Posterior vena cava (tissue), 2 donors: ENCODE data around the gene SLC8A3. TPM values are rescaled to one million over a fixed set of nuclear protein-coding genes. Genes with fewer than 3 reads are reported as not detected.
"Not testable (repeated sequence)": the region's sequence is repeated elsewhere in the genome, so short reads cannot be mapped to it uniquely, and the experiment has no call there.

Experiments
- DNase-seq: peaks from one replicate; pipeline ENCODE4 v3.0.0-alpha.2; 2020; ENCODE audit warnings: low spot score
- intact Hi-C, 2 donors: fragments of 100-400 bp; cut with DNase I; formaldehyde crosslinking; loops; one replicate each; pipeline versions ENCODE4 v1.14.1 to v1.14.2; 2022 to 2023
- long read RNA-seq, 2 donors: library from polyadenylated mRNA; unstranded; transcript quantifications; one replicate each; pipeline ENCODE4 v2.0.0, GENCODE V29; 2020 to 2021
- total RNA-seq, 2 donors: library from RNA; stranded (reverse); fragmentation: NEBNext Ultra II Directional; extraction: Animal tissue kit (Norgen Biotek cat#: 25700); gene quantifications; one replicate each; pipeline ENCODE4 v1.2.1, GENCODE V29; 2021
- donor health status: DM: yes; HTN: yes; CAD: no.
- donor health status: DM: yes; HTN: yes; CAD: no.

SLC8A3 gene, protein sequence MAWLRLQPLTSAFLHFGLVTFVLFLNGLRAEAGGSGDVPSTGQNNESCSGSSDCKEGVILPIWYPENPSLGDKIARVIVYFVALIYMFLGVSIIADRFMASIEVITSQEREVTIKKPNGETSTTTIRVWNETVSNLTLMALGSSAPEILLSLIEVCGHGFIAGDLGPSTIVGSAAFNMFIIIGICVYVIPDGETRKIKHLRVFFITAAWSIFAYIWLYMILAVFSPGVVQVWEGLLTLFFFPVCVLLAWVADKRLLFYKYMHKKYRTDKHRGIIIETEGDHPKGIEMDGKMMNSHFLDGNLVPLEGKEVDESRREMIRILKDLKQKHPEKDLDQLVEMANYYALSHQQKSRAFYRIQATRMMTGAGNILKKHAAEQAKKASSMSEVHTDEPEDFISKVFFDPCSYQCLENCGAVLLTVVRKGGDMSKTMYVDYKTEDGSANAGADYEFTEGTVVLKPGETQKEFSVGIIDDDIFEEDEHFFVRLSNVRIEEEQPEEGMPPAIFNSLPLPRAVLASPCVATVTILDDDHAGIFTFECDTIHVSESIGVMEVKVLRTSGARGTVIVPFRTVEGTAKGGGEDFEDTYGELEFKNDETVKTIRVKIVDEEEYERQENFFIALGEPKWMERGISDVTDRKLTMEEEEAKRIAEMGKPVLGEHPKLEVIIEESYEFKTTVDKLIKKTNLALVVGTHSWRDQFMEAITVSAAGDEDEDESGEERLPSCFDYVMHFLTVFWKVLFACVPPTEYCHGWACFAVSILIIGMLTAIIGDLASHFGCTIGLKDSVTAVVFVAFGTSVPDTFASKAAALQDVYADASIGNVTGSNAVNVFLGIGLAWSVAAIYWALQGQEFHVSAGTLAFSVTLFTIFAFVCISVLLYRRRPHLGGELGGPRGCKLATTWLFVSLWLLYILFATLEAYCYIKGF
- total RNA-seq, result under 1 TPM; 0.10 to 0.46 TPM
- long read RNA-seq, donor 1, result 0 reads
- long read RNA-seq, donor 2, result 0 reads

DNA sequence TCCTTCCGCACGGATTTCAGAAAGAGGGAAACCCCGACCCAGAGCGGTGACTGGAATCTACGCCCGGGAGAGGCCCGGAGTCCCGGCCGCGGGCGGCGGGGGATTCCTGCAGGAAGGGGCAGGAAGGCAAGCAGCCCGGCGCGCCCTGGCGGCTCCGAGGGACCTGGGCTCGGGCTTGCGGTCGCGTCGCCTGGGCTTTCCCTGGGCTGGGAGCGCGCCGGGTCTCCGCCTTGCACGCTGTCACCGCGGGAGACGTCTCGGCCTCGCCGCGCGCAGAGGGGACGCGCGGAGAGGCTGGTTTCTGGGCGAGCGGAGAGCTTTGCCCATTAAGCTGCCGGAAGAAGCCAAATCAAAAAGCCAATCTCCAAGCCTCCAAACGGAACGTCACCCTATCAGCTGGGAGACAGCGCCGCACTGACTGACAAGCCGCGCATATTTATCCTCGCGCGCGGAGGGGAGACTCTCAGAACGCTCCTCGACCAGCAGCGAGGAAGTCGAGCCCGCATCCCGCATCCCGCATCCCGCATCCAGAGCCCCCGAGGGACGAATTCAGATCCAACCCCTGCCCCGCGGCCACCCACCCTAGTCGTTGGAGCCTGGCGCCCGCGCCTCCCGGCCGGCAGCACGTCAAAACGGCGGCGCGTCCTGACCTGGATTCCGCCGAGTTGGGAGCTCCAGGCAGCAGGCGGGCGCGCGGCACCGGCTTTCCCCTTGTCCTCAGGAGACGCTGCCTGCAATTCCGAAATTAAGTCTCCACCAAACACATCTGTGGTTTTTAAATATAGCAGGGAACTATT, at the start of gene SLC8A3:
TSS of gene SLC8A3 (minus strand) at position 293 of the 797 bp plus-strand sequence. CDS start 20,529 bp downstream, outside the sequence.
- intact Hi-C loops, result no loop called here
- DNase-seq, result peak; percentile 82

DNA sequence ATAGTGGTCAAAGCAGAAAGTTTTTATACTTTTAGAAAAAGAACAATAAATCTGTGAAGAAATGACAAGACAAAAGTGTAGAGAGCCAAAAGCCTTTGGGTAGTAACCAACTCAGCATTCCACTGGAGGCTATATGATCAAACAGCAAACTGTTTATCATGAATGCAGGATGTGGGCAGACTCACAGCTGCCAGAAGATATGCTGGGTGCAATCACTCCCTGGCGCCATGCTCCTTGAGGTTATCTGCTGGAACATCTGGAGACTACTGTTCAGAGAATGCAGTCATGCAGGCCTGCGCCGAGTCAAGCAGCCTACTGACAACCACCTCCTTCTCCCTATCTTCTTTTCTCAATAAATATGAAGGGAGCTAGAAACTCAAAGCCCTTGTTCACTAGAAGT, 49.0 kb upstream of the SLC8A3 start:
- intact Hi-C loops, result no loop called here
- no peak for DNase-seq

DNA sequence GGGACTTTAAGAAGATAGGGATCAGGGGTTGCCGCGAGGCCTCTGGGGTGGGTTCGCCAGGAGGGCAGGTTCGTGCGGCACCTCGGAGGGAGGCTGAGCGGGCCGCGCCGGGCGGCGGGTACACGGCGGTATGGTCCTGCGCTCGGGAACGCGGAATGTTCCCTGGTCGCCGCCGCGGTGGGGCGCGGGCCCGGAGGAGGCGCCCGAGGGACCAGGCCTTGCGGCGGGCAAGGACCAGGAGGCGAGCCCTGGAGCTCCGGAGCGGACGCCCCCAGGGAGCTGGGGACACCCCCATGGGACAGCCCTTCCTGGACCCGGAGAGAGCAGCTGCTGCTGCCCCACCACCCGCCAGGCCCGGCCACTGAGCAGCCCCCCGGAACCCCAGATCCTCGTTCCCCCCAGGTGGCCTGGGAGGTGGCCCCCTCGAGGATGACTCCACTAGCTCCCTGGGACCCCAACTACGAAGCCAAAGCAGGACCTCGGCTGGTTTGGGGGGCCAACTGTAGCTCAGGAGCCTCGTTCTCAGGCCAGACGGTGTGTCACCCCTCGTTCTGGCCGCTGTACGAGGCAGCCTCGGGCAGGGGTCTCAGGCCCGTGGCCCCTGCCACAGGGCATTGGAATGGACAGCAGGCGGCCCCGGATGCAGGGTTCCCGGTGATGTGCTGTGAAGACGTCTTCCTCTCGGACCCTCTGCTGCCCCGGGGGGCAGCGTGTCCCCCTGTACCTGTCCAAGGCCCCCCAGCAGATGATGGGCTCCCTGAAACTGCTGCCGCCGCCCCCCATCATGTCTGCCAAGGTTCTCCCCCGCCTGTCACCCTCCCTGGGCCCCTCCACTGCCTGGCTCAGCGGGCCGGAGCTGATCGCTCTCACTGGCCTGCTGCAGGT, 45.6 kb upstream of the SLC8A3 start:
- intact Hi-C loops, result no loop called here
- DNase-seq, result no peak

DNA sequence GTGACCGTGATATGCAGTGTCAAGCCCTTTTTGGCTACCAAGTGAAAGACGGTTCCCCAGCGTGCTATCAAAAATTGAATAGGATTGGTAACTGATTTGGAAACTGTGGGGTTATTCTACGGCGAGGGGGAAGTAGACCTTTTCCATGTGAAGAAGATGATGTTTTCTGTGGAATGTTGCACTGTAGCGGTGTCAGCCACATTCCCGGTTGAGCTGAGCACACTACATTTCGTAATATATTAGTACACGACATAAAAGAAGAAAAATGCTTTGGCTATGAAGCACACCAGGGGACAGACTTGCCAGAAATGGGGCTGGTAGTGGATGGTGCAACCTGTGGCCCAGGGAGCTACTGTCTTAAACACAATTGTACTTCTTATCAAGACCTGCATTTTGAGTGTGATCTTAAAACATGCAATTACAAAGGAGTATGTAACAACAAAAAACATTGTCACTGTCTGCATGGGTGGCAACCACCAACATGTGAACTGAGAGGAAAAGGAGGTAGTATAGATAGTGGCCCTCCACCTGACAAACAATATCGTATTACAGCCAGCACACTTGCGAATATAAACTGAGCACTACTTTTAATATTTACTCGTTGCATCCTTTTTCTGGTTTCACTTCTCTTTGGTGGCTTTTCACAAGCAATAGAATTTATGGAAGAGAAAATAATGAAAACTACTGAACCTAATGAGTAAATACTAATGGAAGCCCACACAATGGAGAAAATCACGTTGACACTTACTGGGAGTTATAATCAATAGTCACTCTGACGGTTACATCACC, 43.2 kb upstream of the SLC8A3 start:
- intact Hi-C loops, result not testable (repeated sequence)

DNA sequence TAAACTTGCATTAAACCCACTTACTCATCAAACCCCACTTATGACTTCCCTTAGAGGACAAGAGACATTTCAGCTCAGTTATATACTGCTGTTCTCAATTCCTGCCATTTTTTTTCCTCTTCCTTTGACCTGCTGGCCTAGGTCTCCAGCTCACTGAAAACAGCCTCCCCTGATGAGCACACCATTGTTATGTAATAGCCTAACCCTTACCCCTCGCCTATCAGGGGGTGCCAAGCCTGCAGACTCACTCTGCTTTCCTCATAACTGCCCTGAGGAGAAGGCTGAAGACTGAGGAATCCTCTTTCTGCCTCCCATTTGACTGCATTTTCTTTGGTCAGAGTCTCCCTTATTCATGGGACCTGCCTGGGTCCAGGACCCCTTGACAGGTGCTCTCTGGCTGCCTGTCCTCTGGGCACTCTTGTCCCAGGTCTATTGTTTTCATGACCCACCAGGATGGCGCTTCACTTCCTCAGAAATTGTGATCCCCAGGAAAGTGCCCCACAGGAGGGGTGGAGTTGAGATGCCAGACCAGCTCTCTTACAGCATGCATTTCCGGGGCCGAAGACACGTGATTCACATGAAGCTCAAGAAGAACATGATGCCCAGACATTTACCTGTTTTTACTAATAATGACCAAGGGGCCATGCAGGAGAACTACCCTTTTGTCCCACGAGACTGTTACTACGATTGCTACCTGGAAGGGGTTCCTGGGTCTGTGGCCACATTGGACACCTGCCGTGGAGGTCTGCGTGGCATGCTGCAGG, 41.3 kb upstream of the SLC8A3 start:
- DNase-seq, intact Hi-C loops: not testable (repeated sequence)

More for the DNA sequence above, 43.2 kb upstream of the SLC8A3 start:
- not testable (repeated sequence) for DNase-seq

DNA sequence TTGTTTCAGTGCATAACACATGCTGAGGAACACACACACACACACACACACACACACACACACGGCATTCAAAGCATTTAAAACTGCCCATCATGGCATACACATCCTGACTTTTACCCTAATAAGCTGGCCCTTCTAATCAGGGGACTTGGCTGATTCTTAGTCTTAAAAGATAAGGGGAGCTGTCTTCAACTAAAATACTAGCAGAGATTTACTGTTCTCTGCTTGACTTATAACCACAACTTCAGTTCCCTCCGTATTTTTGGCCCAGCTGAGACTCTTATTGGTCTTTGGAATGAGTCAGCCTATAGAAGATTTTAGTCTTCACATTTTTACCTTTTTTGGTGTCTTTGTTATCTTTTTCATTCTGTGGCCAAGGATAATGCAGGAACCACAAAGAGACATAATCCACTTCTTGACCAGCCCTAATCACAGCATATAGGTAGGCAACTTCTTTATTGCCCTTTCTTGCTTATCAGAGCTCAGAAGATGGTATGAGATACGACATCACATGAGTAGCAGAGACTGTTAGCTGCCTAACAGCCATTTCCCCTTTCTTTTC, 25.1 kb upstream of the SLC8A3 start:
- no peak for DNase-seq
- intact Hi-C loops, result no loop called here

DNA sequence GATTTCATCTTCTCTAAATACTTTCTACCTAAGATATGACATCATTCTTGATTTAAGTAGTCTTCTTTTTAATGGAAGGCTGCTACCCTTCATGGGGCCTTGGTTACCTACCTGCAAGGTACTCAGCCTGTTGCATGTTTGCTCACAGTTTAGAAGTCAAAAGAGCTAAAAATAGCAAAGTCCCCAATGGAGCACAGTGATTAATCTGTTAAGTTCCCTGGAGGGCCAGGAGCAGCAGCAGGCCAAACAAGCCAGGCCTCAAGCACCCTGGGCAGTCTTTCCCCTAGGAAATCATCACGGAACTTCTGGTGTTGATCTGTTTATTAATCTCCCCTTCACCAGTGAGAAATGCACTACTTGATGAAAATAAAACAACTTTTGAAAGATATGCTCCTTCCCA, 24.0 kb upstream of the SLC8A3 start:
- intact Hi-C loops, result no loop called here
- no peak for DNase-seq

DNA sequence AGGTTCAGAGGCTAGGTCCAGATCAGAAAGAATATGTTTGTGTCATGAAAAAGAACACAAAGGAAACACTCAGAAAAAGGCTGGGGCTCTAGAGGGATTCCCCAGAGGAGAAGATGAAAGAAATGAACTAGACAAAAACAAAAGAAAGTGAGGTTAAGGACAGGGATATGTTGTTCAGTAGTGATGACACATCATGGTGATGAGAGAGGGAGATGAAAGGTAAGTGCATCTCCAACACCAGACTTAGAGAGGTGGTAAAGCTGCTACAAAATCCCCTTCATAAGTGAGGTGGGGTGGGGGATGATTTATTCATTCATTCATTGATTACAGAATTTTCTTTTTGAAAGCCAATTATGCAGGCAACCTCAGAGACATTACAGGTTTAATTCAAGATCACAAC, 19.6 kb upstream of the SLC8A3 start:
- DNase-seq, result no peak
- intact Hi-C loops, result no loop called here

DNA sequence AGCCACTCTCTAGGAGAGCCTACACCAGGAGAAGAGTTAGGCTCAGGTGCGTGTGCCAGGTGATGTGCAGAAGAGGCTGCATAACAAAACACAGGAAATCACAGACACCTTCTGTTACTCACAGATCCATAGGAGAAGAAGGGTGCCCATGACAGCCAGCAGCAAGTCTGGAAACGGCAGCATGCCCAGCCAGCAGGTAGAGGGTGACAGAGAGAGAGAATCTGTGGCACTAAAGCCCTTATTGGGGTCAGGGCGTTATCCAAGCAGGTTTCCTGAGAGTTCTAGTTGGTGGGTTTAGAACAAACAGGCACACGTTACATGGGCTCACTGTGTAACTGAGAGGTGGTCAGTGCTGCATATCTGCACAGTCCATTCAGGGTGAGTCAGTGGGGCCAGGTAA, 14.9 kb upstream of the SLC8A3 start:
- intact Hi-C loops, result no loop called here
- DNase-seq, result no peak

DNA sequence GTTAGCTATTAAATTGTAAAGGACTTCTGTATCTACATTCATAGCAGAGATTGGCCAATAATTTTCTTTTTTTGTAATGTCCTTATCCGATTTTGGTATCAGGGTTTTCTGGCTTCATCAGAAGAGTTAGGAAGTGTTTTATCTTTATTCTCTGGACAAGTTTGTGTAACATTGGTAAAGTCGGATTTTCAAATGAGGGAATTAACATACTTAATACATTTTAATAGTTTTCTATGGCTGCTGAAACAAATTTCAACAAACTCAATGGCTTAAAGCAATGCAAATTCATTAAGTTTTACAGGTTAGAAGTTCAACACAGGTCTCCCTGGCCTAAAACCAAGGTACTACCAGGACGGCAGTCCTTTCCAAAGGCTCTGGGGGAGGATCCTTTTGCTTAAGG, 13.2 kb upstream of the SLC8A3 start:
- no peak for DNase-seq
- intact Hi-C loops, result no loop called here

DNA sequence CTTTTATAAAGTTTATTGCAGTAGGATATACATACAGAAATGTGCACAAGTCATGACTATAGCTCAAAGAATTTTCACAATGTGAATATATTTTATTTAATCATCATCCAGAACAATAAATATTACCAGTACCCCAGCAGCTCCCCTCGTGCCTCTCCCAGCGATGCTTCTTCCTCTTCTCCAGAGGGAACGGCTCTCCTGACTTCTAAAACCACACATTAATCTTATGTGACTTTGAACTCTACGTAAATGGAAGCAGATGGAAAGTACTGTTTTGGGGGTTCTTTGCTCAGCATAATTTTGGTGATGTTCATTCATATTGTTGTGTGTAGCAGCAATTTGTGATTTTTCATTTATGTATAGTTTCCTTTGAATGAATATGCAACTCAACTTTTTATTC, 4.6 kb upstream of the SLC8A3 start:
- intact Hi-C loops, result no loop called here
- no peak for DNase-seq

DNA sequence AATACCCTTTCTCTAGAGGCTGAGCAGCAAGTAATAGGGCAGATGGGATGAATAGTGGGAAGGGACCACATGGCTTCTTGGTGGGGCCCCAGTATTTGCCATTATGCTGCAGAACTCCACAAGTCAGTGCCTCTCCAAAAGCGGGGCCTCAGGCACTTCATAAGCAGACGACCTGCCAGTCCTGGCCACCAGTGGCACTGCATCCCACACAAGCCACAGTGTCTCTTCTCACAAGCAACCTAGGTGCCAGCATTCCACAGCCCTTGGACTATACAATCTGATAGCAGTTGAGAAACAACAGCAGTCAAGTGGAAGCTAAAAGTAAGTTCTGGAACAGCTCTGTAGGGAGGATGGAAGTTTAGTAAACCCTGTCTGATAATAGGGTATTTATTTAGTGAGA, 4.2 kb upstream of the SLC8A3 start:
- no peak for DNase-seq
- intact Hi-C loops, result no loop called here

DNA sequence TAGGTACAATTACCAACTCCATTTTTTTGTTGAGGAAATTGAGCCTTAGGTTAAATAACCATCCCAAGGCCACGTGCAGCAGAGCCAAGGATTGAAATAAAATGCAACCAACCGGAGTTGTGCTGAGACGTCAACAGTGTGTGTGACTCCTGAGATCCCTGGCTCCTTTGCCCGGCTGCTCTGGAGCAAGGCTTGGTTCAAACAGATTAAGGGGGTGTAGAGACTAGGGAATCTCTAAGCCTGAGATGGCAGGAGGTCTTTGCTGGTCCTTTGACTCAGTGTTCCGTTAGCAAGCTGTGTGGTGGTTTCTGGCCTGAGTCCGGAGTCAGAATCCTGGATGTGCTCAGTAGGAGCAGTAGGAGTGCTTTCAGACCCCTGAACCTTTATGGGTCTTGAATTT, 1.4 kb upstream of the SLC8A3 start:
- DNase-seq, result no peak
- intact Hi-C loops, result no loop called here

DNA sequence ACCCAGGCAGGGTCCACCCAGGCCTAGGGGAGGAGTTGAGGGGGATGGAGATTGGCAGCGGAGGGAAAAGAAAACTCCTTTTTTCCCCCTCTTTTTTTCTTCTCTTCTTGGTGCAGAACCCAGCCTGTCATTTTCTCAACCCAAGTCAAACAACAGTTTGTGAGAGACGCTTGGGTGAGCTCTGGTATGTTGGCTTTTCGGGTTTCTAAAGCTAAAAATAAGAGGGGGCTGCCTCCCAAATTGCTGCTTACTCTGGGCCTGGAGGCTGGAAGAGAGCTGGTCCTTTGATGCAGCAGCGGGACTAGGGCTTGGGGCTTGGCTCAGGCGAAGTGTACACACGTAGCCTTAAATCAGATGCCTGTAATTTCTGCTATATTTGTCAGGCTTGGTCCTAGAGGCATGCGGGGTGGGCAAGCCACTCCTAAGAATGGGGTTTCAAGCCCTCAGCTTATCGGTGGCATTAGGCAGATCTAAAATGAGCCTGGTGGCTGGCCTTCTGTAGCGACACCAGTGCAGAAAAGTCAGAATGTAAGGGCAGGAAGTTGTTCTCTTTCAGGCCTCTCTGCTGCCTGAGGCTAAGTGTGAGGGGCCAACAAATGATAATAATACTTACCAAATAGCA, 816 bp upstream of the SLC8A3 start:
- DNase-seq, result no peak
- intact Hi-C loops, result no loop called here

DNA sequence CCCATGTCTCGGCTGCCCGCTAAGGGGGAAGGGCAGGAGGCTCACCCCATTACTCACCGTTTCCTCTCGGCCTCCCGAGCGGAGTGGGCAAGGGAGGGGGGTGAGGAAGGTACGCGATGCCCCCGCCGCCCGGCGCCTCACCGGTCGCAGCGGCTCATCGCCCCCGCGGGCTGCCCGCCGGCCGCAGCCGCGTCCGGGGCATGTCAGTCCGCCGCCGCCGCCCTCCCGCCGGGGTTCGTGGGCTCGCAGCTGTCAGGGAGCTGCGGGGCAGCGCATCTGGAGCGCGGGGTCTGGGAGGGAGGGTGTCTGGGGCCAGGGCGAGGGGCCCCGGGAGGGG, 461 bp downstream of the SLC8A3 start:
- intact Hi-C loops, result no loop called here
- no peak for DNase-seq

DNA sequence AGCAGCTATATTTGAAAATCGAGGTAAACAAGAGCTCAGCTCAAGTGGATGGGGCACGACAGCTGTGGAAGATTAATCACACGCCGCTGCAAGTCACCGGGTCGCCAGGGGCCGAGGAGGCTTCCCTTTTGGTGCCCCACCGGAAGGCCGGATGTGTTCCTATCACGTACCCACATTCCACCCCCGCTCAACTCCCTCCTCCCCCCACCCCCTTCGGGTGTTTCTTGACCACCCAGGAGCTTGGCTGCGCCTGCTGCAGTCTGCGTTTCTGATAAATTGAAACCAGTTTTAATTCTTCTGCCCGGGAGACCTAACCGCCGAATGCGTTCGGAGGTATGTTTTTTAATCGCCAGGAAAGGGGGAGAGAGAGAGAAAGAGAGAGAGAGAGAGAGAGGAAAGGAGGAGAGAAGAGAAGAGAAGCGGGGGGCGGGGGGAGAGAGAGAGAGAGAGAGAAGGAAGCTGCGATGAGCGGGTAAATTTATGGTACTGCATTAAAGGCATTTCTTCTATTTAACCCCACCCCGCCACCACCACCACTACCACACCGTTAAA, 1.8 kb downstream of the SLC8A3 start:
- intact Hi-C loops, result no loop called here
- DNase-seq, result no peak
